ENCODE data around the gene SPG7.

SPG7 gene

GRCh38 chr16:89522287-89522686, 14.1 kb downstream of the SPG7 start:
- DNase-seq: no peak

DNA sequence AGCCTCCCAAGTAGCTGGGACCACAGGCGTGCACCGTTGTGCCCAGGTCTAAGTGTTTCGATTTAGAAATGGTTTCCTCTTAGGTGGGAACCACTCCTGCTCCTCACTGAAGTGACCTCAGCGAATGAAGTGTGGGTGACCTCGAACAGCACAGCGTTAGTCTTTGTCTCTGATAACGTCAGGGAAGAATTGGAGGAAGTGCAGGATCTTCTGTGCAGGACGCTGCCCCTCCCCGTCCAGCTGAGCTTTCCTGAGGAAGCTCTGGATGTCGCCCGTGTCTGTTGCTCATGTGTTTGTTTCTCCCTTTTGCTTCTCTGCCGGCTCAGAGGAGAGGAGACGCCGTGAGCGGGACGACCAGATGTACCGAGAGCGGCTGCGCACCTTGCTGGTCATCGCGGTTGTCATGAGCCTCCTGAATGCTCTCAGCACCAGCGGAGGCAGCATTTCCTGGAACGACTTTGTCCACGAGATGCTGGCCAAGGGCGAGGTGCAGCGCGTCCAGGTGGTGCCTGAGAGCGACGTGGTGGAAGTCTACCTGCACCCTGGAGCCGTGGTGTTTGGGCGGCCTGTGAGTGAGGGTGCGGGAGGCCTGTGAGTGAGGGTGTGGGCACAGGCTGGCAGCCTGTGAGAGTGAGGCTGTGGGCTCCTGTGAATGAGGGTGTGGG, 15.6 kb downstream of the SPG7 start:
- DNase-seq: no peak

DNA sequence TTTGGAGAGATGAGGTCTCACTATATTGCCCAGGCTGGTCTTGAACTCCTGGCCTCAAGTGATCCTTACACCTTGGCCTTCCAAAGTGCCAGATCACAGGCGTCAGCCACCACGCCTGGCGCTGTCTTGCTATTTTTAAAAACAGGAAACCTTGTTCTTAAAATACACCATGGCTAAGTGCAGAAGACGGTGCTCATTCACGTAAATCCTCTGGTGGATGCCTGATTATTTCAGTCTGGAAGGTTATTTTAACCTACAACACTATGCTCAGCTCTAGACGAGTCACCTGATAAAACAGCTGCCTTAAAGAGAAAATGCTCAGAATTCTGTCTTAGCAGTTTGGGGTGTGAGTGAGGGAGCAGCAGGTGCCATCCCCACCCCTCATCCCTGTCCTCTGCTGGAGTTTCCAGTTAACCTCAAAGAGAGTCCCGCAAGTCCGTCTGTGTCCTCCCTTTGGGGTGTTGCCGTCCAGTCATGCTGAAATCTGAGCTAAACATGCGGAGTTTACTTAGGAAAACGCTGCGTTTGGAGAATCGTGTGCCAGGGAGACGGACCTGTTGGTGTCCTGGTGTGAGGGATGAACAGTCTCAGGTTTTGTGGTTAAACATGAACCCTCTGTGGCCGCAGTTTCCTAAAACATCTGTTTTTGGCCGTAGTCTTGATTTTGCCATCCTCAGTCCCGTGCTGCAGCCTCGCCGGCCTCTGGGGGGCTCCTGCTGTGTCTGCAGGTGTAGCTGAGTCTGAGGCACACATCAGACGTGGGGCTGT, 17.1 kb downstream of the SPG7 start:
- no peak for DNase-seq

GRCh38 chr16:89529097-89529496, 20.9 kb downstream of the SPG7 start:
- no peak for DNase-seq

- no peak for DNase-seq
These were observed 22.5 kb downstream of the SPG7 start for GRCh38 chr16:89530401-89531381.

- no peak for DNase-seq
These were observed 23.8 kb downstream of the SPG7 start for GRCh38 chr16:89531821-89532526.

GRCh38 chr16:89534252-89534756, 26.1 kb downstream of the SPG7 start:
- peak; percentile 69 for DNase-seq

DNA sequence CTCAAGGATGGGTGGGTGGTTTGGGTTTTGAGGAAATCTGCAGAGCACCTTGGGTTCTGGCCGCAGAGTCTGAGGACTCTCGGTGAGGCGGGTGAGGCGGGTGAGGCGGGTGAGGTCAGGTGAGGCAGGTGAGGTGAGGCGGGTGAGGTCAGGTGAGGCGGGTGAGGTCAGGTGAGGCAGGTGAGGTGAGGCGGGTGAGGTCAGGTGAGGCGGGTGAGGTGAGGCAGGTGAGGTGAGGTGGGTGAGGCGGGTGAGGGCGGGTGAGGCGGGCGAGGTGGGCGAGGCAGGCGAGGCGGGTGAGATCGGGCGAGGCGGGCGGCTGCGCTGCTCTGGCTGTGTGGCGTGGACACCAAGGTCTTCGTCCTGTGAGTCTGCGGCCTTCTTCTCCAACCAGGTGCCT, 28.2 kb downstream of the SPG7 start:
- no peak for DNase-seq

DNA sequence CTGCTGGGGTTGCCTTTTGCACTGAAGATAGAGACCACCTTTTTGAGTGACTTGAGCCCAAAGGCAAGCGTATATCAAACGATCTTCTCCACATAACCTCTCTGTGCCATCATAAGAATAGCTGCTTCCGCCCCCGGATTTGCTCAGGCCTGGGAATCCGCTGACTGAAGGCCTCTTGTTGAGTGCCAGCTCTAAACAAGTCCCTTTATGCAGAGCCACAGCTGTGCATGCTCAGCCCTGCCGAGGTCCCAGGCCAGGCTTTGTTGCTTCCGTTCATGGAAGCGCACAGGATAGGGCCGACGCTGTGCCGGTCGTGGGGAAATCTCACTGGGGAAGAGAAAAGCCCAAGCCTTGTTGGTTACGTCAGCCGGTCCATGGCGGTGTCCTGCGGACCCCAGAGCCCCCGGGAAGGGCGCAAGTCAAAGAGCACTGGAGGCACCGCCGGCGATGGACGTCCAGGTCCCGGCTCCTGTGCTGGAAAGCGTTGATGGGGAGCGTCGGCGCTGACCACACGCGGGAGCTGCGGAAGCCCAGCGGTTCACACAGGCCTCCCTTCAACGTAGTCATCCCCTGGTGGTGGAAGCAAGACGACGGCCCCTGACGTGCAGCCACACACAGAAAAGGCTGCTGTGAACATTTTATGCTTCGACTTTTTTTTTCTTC, 28.8 kb downstream of the SPG7 start:
- no peak for DNase-seq

DNA sequence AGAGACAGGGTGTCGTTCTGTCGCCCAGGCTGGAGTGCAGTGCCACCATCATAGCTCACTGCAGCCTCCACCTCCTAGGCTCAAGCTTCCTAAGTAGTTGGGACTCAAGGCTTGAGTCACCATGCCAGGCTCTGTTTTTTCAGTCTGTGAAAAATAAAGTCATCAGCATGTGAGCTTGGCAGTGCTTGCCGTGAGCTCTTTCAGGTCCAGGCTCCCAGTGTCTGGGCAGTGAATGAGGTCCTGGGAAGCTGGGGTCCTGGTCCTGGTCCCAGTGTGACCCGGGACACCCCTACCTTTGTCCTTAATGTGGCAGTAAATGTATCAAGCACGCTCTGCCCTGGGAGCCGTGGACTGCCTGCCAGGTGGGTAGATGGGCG, 29.3 kb downstream of the SPG7 start:
- DNase-seq: no peak

- no peak for DNase-seq
These were observed 30.1 kb downstream of the SPG7 start for GRCh38 chr16:89538286-89538685.

- DNase-seq: no peak
These were observed 32.4 kb downstream of the SPG7 start for GRCh38 chr16:89540557-89540956.

- no peak for DNase-seq
These were observed 33.6 kb downstream of the SPG7 start for GRCh38 chr16:89541792-89542191.

GRCh38 chr16:89544113-89544512, 35.9 kb downstream of the SPG7 start:
- no peak for DNase-seq

DNA sequence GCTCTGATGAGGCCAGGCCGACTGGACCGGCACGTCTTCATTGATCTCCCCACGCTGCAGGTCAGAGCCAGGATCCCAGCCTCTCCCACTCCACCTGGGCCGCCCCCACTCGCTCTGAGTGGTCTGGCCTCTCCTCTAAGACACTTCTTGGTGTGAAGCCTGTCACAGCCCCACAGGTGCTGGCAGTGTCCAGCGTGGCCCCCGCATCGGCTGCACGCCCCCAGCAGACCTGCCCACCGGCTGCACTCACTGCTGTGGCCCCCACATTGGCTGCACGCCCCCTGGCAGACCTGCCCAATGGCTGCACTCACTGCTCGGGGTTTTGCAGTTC, 36.5 kb downstream of the SPG7 start:
- DNase-seq: no peak

DNA sequence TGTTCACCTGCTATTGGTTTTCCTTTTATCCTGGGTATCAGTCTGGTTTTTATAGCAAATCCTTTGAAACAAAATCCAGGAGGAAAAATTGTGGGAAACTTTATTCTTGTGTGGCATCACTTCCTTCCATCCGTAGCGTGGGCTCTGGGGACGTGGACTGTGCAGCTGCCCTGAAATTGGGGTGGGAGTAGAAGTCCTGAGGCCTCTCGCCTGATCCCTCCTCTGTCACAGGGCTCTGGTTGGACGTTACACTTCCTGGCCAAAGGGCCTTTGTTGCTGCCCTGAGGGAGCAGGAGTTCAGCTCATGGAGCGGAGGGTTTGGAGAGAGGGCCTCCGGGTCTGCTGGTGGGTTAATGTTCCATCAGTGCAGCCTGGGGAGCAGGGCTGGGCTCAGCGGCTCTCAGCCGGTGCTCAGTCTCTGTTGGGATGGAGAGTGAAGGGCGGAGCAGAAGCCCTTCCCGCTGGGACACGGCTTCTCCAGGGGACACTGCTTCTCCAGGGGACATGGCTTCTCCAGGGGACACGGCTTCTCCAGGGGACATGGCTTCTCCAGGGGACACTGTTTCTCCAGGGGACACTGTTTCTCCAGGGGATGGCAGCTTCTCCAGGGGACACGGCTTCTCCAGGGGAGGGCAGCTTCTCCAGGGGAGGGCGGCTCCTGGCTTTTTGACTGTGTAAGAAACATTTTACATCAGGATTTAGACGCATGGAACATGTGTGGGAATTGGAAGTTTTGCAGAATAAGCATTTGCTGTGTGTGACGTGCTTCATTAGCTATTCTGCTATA, 37.0 kb downstream of the SPG7 start:
- no peak for DNase-seq

DNA sequence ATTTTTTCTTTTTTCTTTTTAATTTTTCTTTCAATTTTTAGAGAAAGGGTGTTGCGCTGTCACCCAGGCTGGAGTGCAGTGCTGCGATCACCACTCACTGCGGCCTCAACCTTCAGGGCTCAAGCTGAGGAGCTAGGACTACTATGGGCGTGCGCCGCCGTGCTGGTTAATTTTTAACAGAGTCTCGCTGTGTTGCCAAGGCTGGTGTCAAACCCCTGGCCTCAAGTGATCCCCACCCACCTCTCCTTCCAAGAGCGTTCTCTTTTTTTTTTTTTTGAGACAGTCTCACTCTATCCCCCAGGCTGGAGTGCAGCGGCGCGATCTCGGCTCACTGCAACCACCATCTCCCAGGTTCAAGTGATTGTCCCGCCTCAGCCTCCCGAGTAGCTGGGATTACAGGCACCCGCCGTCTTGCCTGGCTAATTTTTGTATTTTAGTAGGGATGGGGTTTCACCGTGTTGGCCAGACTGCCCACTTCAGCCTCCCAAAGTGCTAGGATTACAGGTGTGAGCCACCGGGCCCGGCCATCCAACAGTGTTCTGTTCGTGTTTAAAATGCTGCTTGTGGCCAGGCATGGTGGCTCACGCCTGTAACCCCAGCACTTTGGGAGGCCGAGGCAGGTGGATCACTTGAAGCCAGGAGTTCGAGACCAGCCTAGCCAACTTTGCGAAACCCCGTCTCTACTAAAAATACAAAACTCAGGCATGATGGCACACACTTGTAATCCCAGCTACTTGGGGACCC, 37.8 kb downstream of the SPG7 start:
- DNase-seq: no peak

DNA sequence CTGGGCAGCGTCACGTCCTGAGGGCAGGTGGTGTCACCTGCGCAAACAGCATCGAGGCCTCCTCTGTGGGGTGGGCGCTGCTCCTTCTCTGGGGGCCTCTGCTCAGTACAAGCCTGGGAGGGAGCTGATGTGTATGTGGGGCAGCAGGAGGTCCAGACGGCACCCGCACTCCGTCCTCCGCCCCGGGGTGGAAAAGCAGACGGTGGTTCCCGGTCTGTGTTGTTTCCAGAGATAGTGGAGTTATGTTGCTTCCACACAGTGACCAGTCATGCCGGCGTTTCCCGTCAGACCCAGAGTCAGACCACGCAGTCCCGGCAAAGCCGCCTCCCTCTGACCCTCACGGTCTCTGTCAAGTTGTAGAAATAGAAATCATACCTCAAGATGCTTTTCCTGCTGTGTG, 38.6 kb downstream of the SPG7 start:
- no peak for DNase-seq

GRCh38 chr16:89547291-89547690, 39.1 kb downstream of the SPG7 start:
- no peak for DNase-seq

GRCh38 chr16:89547860-89548259, 39.7 kb downstream of the SPG7 start:
- DNase-seq: no peak
